ENCODE results near the gene VWA3B. TPM values are rescaled to one million over a fixed set of nuclear protein-coding genes. Genes with fewer than 3 reads are reported as not detected.

The VWA3B gene
- total RNA-seq, 1 donor from 2014 or later: not detected

- intact Hi-C loops (cut with micrococcal nuclease): no loop called here
- H3K27me3 Mint-ChIP-seq: peaks cover 10% of the 10 kb centered on the region
- no peaks in the 10 kb centered on the region for H3K4me1 Mint-ChIP-seq
- H3K27ac Mint-ChIP-seq: no peak overlapping the region
- H3K36me3 Mint-ChIP-seq (ENCODE audit: low read depth): no peaks in the 10 kb centered on the region
- H3K9me3 Mint-ChIP-seq: no peaks in the 10 kb centered on the region
- no peak overlapping the region for H3K4me3 Mint-ChIP-seq
- DNase-seq: no peak
Measured at GRCh38 chr2:98357849-98358248, 270.9 kb downstream of the VWA3B start.

GRCh38 chr2:98359986-98360385 lies 273.0 kb downstream of the VWA3B start:
- Mint-ChIP-seq H3K4me3 (no peak overlapping the region), H3K4me1 (no peaks in the 10 kb centered on the region), H3K36me3 (ENCODE audit: low read depth) (no peaks in the 10 kb centered on the region), H3K27ac (no peak overlapping the region), H3K27me3 (peaks cover 17% of the 10 kb centered on the region), H3K9me3 (peaks cover 5% of the 10 kb centered on the region)
- intact Hi-C loops (cut with micrococcal nuclease): no loop called here
- DNase-seq: no peak

Other genes with a start within 250 kb of the VWA3B start
- gene TMEM131, start 91.2 kb upstream of the VWA3B start, total RNA-seq: 41.7 and 44.1 TPM in 2 replicates